ENCODE data around the gene NOC4L.

NOC4L gene

GRCh38 chr12:132160601-132161035 lies 16.4 kb downstream of the NOC4L start:
- no peak overlapping the region for H3K4me3 ChIP-seq
- no peak overlapping the region for H3K4me2 ChIP-seq
- peaks cover 21% of the 10 kb centered on the region for H3K9me3 ChIP-seq
- peaks cover 36% of the 10 kb centered on the region for H4K20me1 ChIP-seq
- peaks cover 29% of the 10 kb centered on the region for H3K36me3 ChIP-seq
- peaks cover 43% of the 10 kb centered on the region for H3K4me1 ChIP-seq
- no peak for TF ChIP-seq Cebpa-rat (IDR thresholded peaks at IDR 0.05)
- no peak overlapping the region for H3K9ac ChIP-seq
- H3K27me3 ChIP-seq = peaks cover 29% of the 10 kb centered on the region
- H3K27ac ChIP-seq = no peak overlapping the region

GRCh38 chr12:132161036-132161781 lies 17.0 kb downstream of the NOC4L start:
- peaks cover 18% of the 10 kb centered on the region for H3K9me3 ChIP-seq
- peaks cover 23% of the 10 kb centered on the region for H3K36me3 ChIP-seq
- H3K27ac ChIP-seq = no peak overlapping the region
- no peak for TF ChIP-seq Cebpa-rat (IDR thresholded peaks at IDR 0.05)
- H3K4me1 ChIP-seq = peaks cover 43% of the 10 kb centered on the region
- peaks cover 29% of the 10 kb centered on the region for H3K27me3 ChIP-seq
- no peak overlapping the region for H3K4me2 ChIP-seq
- H3K9ac ChIP-seq = no peak overlapping the region
- H3K4me3 ChIP-seq = no peak overlapping the region
- H4K20me1 ChIP-seq = peaks cover 36% of the 10 kb centered on the region

- Histone ChIP-seq H3K9me3 (peaks cover 11% of the 10 kb centered on the region), H3K4me1 (peaks cover 46% of the 10 kb centered on the region), H3K27me3 (peaks cover 29% of the 10 kb centered on the region), H3K27ac (no peak overlapping the region), H3K4me2 (peak overlapping the region; percentile 79), H3K4me3 (peak overlapping the region; percentile 26), H3K9ac (no peak overlapping the region), H3K36me3 (peaks cover 16% of the 10 kb centered on the region), H4K20me1 (peaks cover 36% of the 10 kb centered on the region)
- no peak for TF ChIP-seq Cebpa-rat (IDR thresholded peaks at IDR 0.05)
Observed at GRCh38 chr12:132161796-132162507, 17.7 kb downstream of the NOC4L start.

- Histone ChIP-seq H4K20me1 (peaks cover 36% of the 10 kb centered on the region), H3K36me3 (peaks cover 10% of the 10 kb centered on the region), H3K9me3 (peaks cover 4% of the 10 kb centered on the region; the same call in 1 of the 2 replicates), H3K4me1 (peaks cover 53% of the 10 kb centered on the region), H3K4me3 (peak overlapping the region; percentile 26), H3K9ac (peak overlapping the region; percentile 35; the same call in 1 of the 2 replicates), H3K4me2 (peak overlapping the region; percentile 79), H3K27me3 (peaks cover 29% of the 10 kb centered on the region), H3K27ac (no peak overlapping the region)
- TF ChIP-seq Cebpa-rat (IDR thresholded peaks at IDR 0.05) = peak; percentile 49; the same call in 1 of the 2 replicates
Observed at GRCh38 chr12:132162508-132163031, 18.3 kb downstream of the NOC4L start.

GRCh38 chr12:132163041-132163910 lies 19.0 kb downstream of the NOC4L start:
- H4K20me1 ChIP-seq = peaks cover 36% of the 10 kb centered on the region
- peaks cover 60% of the 10 kb centered on the region for H3K4me1 ChIP-seq
- no peaks in the 10 kb centered on the region for H3K9me3 ChIP-seq
- peak overlapping the region; percentile 35; the same call in 1 of the 2 replicates for H3K9ac ChIP-seq
- H3K4me2 ChIP-seq = peak overlapping the region; percentile 79
- peaks cover 29% of the 10 kb centered on the region for H3K27me3 ChIP-seq
- H3K4me3 ChIP-seq = peak overlapping the region; percentile 26
- TF ChIP-seq Cebpa-rat (IDR thresholded peaks at IDR 0.05) = no peak
- peaks cover 3% of the 10 kb centered on the region for H3K36me3 ChIP-seq
- H3K27ac ChIP-seq = no peak overlapping the region

- Histone ChIP-seq H3K4me2 (peak overlapping the region; percentile 79), H3K4me1 (peaks cover 64% of the 10 kb centered on the region), H3K27ac (no peak overlapping the region), H4K20me1 (peaks cover 36% of the 10 kb centered on the region), H3K27me3 (peaks cover 29% of the 10 kb centered on the region), H3K9me3 (no peaks in the 10 kb centered on the region), H3K9ac (no peak overlapping the region), H3K36me3 (no peaks in the 10 kb centered on the region), H3K4me3 (no peak overlapping the region)
- no peak for TF ChIP-seq Cebpa-rat (IDR thresholded peaks at IDR 0.05)
Observed at GRCh38 chr12:132163911-132164288, 19.6 kb downstream of the NOC4L start.

- Histone ChIP-seq H3K9me3 (no peaks in the 10 kb centered on the region), H3K9ac (no peak overlapping the region), H3K27me3 (peaks cover 29% of the 10 kb centered on the region), H3K36me3 (no peaks in the 10 kb centered on the region), H3K4me3 (no peak overlapping the region), H4K20me1 (peaks cover 36% of the 10 kb centered on the region), H3K4me2 (no peak overlapping the region), H3K27ac (no peak overlapping the region), H3K4me1 (peaks cover 61% of the 10 kb centered on the region)
- no peak for TF ChIP-seq Cebpa-rat (IDR thresholded peaks at IDR 0.05)
Observed at GRCh38 chr12:132164426-132164825, 20.2 kb downstream of the NOC4L start.

GRCh38 chr12:132165584-132165983 lies 21.3 kb downstream of the NOC4L start:
- no peak for TF ChIP-seq Cebpa-rat (IDR thresholded peaks at IDR 0.05)
- peaks cover 62% of the 10 kb centered on the region for H3K4me1 ChIP-seq
- no peaks in the 10 kb centered on the region for H3K36me3 ChIP-seq
- no peaks in the 10 kb centered on the region for H3K9me3 ChIP-seq
- H3K27me3 ChIP-seq = peaks cover 29% of the 10 kb centered on the region
- H3K4me2 ChIP-seq = no peak overlapping the region
- peaks cover 26% of the 10 kb centered on the region for H4K20me1 ChIP-seq
- H3K4me3 ChIP-seq = no peak overlapping the region
- H3K9ac ChIP-seq = no peak overlapping the region
- no peak overlapping the region for H3K27ac ChIP-seq

GRCh38 chr12:132166093-132166492 lies 21.8 kb downstream of the NOC4L start:
- Histone ChIP-seq H4K20me1 (peaks cover 23% of the 10 kb centered on the region), H3K4me2 (no peak overlapping the region), H3K27ac (no peak overlapping the region), H3K4me1 (peaks cover 67% of the 10 kb centered on the region), H3K4me3 (no peak overlapping the region), H3K27me3 (peaks cover 29% of the 10 kb centered on the region), H3K9ac (no peak overlapping the region), H3K36me3 (no peaks in the 10 kb centered on the region), H3K9me3 (no peaks in the 10 kb centered on the region)
- no peak for TF ChIP-seq Cebpa-rat (IDR thresholded peaks at IDR 0.05)
